Endothelial cell (in vitro differentiated cells): ENCODE measurements around the gene ARMC5. TPM values are rescaled to one million over a fixed set of nuclear protein-coding genes. Genes with fewer than 3 reads are reported as not detected.
A peak's percentile ranks its signal among the peaks of the same experiment; 100 is the strongest.

ENCODE experiments used
- DNase-seq: peaks from one replicate; pipeline ENCODE4 v3.0.0; 2021; ENCODE audit warnings: low spot score
- H3K27ac Mint-ChIP-seq: one replicate; pipeline ENCODE4 v1.8.0; 2021; ENCODE audit warnings: mixed read lengths, inconsistent platforms; ENCODE audit not compliant: unreplicated experiment
- H3K27me3 Mint-ChIP-seq: one replicate; pipeline ENCODE4 v1.8.0; 2021; ENCODE audit warnings: mild to moderate bottlenecking, moderate library complexity, mixed read lengths, inconsistent platforms; ENCODE audit not compliant: unreplicated experiment
- H3K36me3 Mint-ChIP-seq: one replicate; pipeline ENCODE4 v1.8.0; 2021; ENCODE audit warnings: mild to moderate bottlenecking, low read depth, mixed read lengths, inconsistent platforms; ENCODE audit not compliant: unreplicated experiment
- H3K4me1 Mint-ChIP-seq: one replicate; pipeline ENCODE4 v1.8.0; 2021; ENCODE audit warnings: mild to moderate bottlenecking, mixed read lengths, inconsistent platforms; ENCODE audit not compliant: unreplicated experiment
- H3K4me3 Mint-ChIP-seq: one replicate; pipeline ENCODE4 v1.8.0; 2021; ENCODE audit warnings: mild to moderate bottlenecking, mixed read lengths, inconsistent platforms; ENCODE audit not compliant: unreplicated experiment
- H3K9me3 Mint-ChIP-seq: one replicate; pipeline ENCODE4 v1.8.0; 2021; ENCODE audit warnings: mixed read lengths, inconsistent platforms; ENCODE audit not compliant: unreplicated experiment
- total RNA-seq: library from RNA; stranded (reverse); fragmentation: NEBNext Ultra II Directional; extraction: Animal tissue kit (Norgen Biotek cat#: 25700); gene quantifications from one replicate; pipeline ENCODE4 v1.2.1, GENCODE V29; 2021; ENCODE audit not compliant: unreplicated experiment
- TF ChIP-seq, protein P1 (sequence below): fragments of 200-600 bp; sonication (generic); IDR thresholded peaks from one replicate; pipeline ENCODE4 v1.5.0; 2021; ENCODE audit warnings: antibody characterized with exemption; ENCODE audit not compliant: unreplicated experiment

Gene ARMC5
- total RNA-seq, 1 donor from 2014 or later, result 15.9 TPM

- H3K27me3 Mint-ChIP-seq, result peaks cover 20% of the 10 kb centered on the region
- peak overlapping the region; percentile 77 for H3K27ac Mint-ChIP-seq
- no peak overlapping the region for H3K4me3 Mint-ChIP-seq
- peaks cover 34% of the 10 kb centered on the region for H3K36me3 Mint-ChIP-seq
- peaks cover 7% of the 10 kb centered on the region for H3K4me1 Mint-ChIP-seq
- no peaks in the 10 kb centered on the region for H3K9me3 Mint-ChIP-seq
- no peak for DNase-seq
- TF ChIP-seq, protein P1, sequence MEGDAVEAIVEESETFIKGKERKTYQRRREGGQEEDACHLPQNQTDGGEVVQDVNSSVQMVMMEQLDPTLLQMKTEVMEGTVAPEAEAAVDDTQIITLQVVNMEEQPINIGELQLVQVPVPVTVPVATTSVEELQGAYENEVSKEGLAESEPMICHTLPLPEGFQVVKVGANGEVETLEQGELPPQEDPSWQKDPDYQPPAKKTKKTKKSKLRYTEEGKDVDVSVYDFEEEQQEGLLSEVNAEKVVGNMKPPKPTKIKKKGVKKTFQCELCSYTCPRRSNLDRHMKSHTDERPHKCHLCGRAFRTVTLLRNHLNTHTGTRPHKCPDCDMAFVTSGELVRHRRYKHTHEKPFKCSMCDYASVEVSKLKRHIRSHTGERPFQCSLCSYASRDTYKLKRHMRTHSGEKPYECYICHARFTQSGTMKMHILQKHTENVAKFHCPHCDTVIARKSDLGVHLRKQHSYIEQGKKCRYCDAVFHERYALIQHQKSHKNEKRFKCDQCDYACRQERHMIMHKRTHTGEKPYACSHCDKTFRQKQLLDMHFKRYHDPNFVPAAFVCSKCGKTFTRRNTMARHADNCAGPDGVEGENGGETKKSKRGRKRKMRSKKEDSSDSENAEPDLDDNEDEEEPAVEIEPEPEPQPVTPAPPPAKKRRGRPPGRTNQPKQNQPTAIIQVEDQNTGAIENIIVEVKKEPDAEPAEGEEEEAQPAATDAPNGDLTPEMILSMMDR, result no peak
These were observed 32.6 kb downstream of the ARMC5 start for GRCh38 chr16:31491778-31492418.

GRCh38 chr16:31493506-31494125, 34.3 kb downstream of the ARMC5 start:
- peak overlapping the region; percentile 1 for H3K27ac Mint-ChIP-seq
- TF ChIP-seq, protein P1, result no peak
- peaks cover 17% of the 10 kb centered on the region for H3K27me3 Mint-ChIP-seq
- H3K4me3 Mint-ChIP-seq, result no peak overlapping the region
- H3K36me3 Mint-ChIP-seq, result peaks cover 48% of the 10 kb centered on the region
- no peaks in the 10 kb centered on the region for H3K9me3 Mint-ChIP-seq
- peaks cover 7% of the 10 kb centered on the region for H3K4me1 Mint-ChIP-seq
- DNase-seq, result no peak

GRCh38 chr16:31496670-31497069, 37.4 kb downstream of the ARMC5 start:
- DNase-seq, result no peak
- Mint-ChIP-seq H3K27me3 (peaks cover 6% of the 10 kb centered on the region), H3K9me3 (no peaks in the 10 kb centered on the region), H3K27ac (no peak overlapping the region), H3K4me3 (no peak overlapping the region), H3K4me1 (peaks cover 7% of the 10 kb centered on the region), H3K36me3 (peaks cover 41% of the 10 kb centered on the region)
- TF ChIP-seq, protein P1, result no peak

GRCh38 chr16:31498493-31498892, 39.2 kb downstream of the ARMC5 start:
- Mint-ChIP-seq H3K9me3 (no peaks in the 10 kb centered on the region), H3K36me3 (peaks cover 29% of the 10 kb centered on the region), H3K27me3 (peaks cover 1% of the 10 kb centered on the region), H3K27ac (no peak overlapping the region), H3K4me3 (peak overlapping the region; percentile 22), H3K4me1 (peaks cover 7% of the 10 kb centered on the region)
- TF ChIP-seq, protein P1, result no peak
- DNase-seq, result no peak

DNA sequence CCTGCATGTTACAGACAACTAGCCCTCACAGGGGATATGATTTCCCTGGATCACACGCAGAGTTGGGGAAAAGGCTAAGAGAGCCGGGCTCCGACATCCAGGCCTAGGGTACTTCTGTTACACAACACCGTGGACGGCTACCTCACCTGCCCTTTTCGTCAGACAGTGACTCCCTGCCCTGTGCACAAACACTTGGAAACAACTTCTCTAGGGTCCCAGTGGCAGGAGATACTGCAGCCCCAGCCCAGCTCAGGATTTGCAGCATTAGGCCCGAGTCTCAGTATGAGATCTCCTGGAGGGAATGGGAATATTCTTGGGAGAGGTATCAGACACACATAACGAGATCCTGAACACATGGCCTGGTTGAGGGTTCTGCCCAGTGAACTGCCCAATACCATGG, 40.6 kb downstream of the ARMC5 start:
- no peak overlapping the region for H3K4me3 Mint-ChIP-seq
- H3K36me3 Mint-ChIP-seq, result peaks cover 24% of the 10 kb centered on the region
- no peak overlapping the region for H3K27ac Mint-ChIP-seq
- H3K27me3 Mint-ChIP-seq, result no peaks in the 10 kb centered on the region
- H3K9me3 Mint-ChIP-seq, result no peaks in the 10 kb centered on the region
- H3K4me1 Mint-ChIP-seq, result peaks cover 15% of the 10 kb centered on the region
- TF ChIP-seq, protein P1, result no peak
- DNase-seq, result no peak
